H9 (cell line): ENCODE data around the gene ABR. TPM values are rescaled to one million over a fixed set of nuclear protein-coding genes. Genes with fewer than 3 reads are reported as not detected.

Experiments used
- DNase-seq: peaks from one replicate; pipeline ENCODE4 v3.0.0-alpha.2; 2017
- H2AFZ ChIP-seq: one replicate; pipeline ENCODE4 v1.6.1; 2013; ENCODE audit warnings: mild to moderate bottlenecking, low read length, control low read depth, moderate library complexity
- H2AK5ac ChIP-seq: 2 replicates; pipeline ENCODE4 v1.6.1; 2013; ENCODE audit warnings: low read length, control low read depth, mixed read lengths; ENCODE audit not compliant: insufficient read length
- H2BK120ac ChIP-seq: one replicate; pipeline ENCODE4 v1.6.1; 2013; ENCODE audit warnings: low read depth, mild to moderate bottlenecking, low read length, control low read depth, inconsistent platforms; ENCODE audit not compliant: poor library complexity, severe bottlenecking
- H2BK12ac ChIP-seq: 2 replicates; pipeline ENCODE4 v1.6.1; 2013; ENCODE audit warnings: low read length, control low read depth, mixed read lengths, low read depth; ENCODE audit not compliant: insufficient read length
- H2BK15ac ChIP-seq: 2 replicates; pipeline ENCODE4 v1.6.1; 2013; ENCODE audit warnings: low read depth, low read length, control low read depth
- H2BK20ac ChIP-seq: one replicate; pipeline ENCODE4 v1.6.1; 2013; ENCODE audit warnings: low read depth, mild to moderate bottlenecking, low read length, control low read depth, inconsistent platforms; ENCODE audit not compliant: poor library complexity, severe bottlenecking
- H2BK5ac ChIP-seq: 2 replicates; pipeline ENCODE4 v1.6.1; 2013; ENCODE audit warnings: low read length, control low read depth, mixed read lengths; ENCODE audit not compliant: insufficient read length
- H3K14ac ChIP-seq: 2 replicates; pipeline ENCODE4 v1.6.1; 2013; ENCODE audit warnings: low read length, control low read depth; ENCODE audit not compliant: insufficient read depth
- H3K18ac ChIP-seq: 2 replicates; pipeline ENCODE4 v1.6.1; 2013; ENCODE audit warnings: low read depth, mild to moderate bottlenecking, mixed read lengths, low read length, control low read depth; ENCODE audit not compliant: insufficient read length
- H3K23ac ChIP-seq: 2 replicates; pipeline ENCODE4 v1.6.1; 2013; ENCODE audit warnings: low read length, control low read depth, mixed read lengths, low read depth; ENCODE audit not compliant: insufficient read length
- H3K23me2 ChIP-seq: 2 replicates; pipeline ENCODE4 v1.6.1; 2013; ENCODE audit warnings: low read depth, mild to moderate bottlenecking, mixed read lengths, low read length, control low read depth; ENCODE audit not compliant: insufficient read length, poor library complexity, severe bottlenecking
- H3K27ac ChIP-seq: 2 replicates; pipeline ENCODE4 v1.5.1; 2013; ENCODE audit warnings: low read length, control low read depth, mixed read lengths, low read depth; ENCODE audit not compliant: insufficient read length
- H3K27me3 ChIP-seq: 2 replicates; pipeline ENCODE4 v1.6.1; 2013; ENCODE audit warnings: low read length, control low read depth, inconsistent platforms; ENCODE audit not compliant: insufficient read depth
- H3K4ac ChIP-seq: 2 replicates; pipeline ENCODE4 v1.6.1; 2013; ENCODE audit warnings: low read depth, mild to moderate bottlenecking, control low read depth, inconsistent platforms, low read length, moderate library complexity
- H3K4me1 ChIP-seq: 2 replicates; pipeline ENCODE4 v1.6.1; 2013; ENCODE audit warnings: low read length, control low read depth, inconsistent platforms; ENCODE audit not compliant: insufficient read depth
- H3K4me2 ChIP-seq: 2 replicates; pipeline ENCODE4 v1.6.1; 2013; ENCODE audit warnings: low read length, control low read depth, mixed read lengths; ENCODE audit not compliant: insufficient read length, insufficient read depth
- H3K56ac ChIP-seq: 2 replicates; pipeline ENCODE4 v1.6.1; 2013; ENCODE audit warnings: low read depth, mild to moderate bottlenecking, mixed read lengths, low read length, control low read depth; ENCODE audit not compliant: insufficient read length
- H3K79me1 ChIP-seq: 2 replicates; pipeline ENCODE4 v1.6.1; 2013; ENCODE audit warnings: low read depth, mild to moderate bottlenecking, moderate library complexity, low read length, control low read depth, inconsistent platforms; ENCODE audit not compliant: insufficient read depth, poor library complexity, severe bottlenecking
- H3K79me2 ChIP-seq: 2 replicates; pipeline ENCODE4 v1.6.1; 2013; ENCODE audit warnings: low read length, control low read depth, inconsistent platforms; ENCODE audit not compliant: insufficient read depth
- H3K9ac ChIP-seq: 2 replicates; pipeline ENCODE4 v1.6.1; 2013; ENCODE audit warnings: low read length, control low read depth, mixed read lengths; ENCODE audit not compliant: insufficient read length; ENCODE audit errors: extremely low read depth
- H3K9me3 ChIP-seq: one replicate; pipeline ENCODE4 v1.6.1; 2013; ENCODE audit warnings: low read depth, low read length, inconsistent platforms; ENCODE audit not compliant: control insufficient read depth
- H3T11ph ChIP-seq: one replicate; pipeline ENCODE4 v1.6.1; 2013; ENCODE audit warnings: mild to moderate bottlenecking, low read length, control low read depth, inconsistent platforms
- H4K20me1 ChIP-seq: one replicate; pipeline ENCODE4 v1.6.1; 2013; ENCODE audit not compliant: control insufficient read depth, insufficient read length, insufficient read depth
- H4K5ac ChIP-seq: 2 replicates; pipeline ENCODE4 v1.6.1; 2013; ENCODE audit warnings: low read depth, mild to moderate bottlenecking, mixed read lengths, low read length, control low read depth; ENCODE audit not compliant: insufficient read length
- H4K8ac ChIP-seq: replicated peaks from 2 replicates; pipeline ENCODE4 v1.6.1; 2013; ENCODE audit warnings: low read length, control low read depth, mixed read lengths, low read depth; ENCODE audit not compliant: insufficient read length
- H4K91ac ChIP-seq: 2 replicates; pipeline ENCODE4 v1.6.1; 2013; ENCODE audit warnings: low read depth, mild to moderate bottlenecking, moderate library complexity, mixed read lengths, low read length, control low read depth; ENCODE audit not compliant: insufficient read length
- H3K27ac Mint-ChIP-seq, 3 experiments: 2 replicates in 2 of 3; 3 replicates in 1 of 3; pipeline ENCODE4 v1.8.0; 2020 to 2021; ENCODE audit warnings: mixed read lengths in 3 of 3, mild to moderate bottlenecking in 1 of 3, moderate library complexity in 1 of 3
- H3K27me3 Mint-ChIP-seq: 2 replicates; pipeline ENCODE4 v1.8.0; 2021; ENCODE audit warnings: low read depth, mild to moderate bottlenecking, moderate library complexity, mixed read lengths
- H3K36me3 Mint-ChIP-seq, 3 experiments: 2 replicates in 2 of 3; 3 replicates in 1 of 3; pipeline ENCODE4 v1.8.0; 2020 to 2021; ENCODE audit warnings: low read depth in 3 of 3, mixed read lengths in 3 of 3; ENCODE audit not compliant: insufficient read depth in 1 of 3
- H3K4me1 Mint-ChIP-seq, 2 experiments: 2 replicates each; pipeline ENCODE4 v1.8.0; 2020; ENCODE audit warnings: mixed read lengths in 2 of 2
- H3K4me3 Mint-ChIP-seq, 2 experiments: 2 replicates in 1 of 2; 3 replicates in 1 of 2; pipeline ENCODE4 v1.8.0; 2020 to 2021; ENCODE audit warnings: mild to moderate bottlenecking in 2 of 2, mixed read lengths in 2 of 2, moderate library complexity in 1 of 2
- H3K9me3 Mint-ChIP-seq, 2 experiments: 2 replicates in 1 of 2; 3 replicates in 1 of 2; pipeline ENCODE4 v1.8.0; 2020; ENCODE audit warnings: mild to moderate bottlenecking in 2 of 2, mixed read lengths in 2 of 2, moderate library complexity in 1 of 2
- CTCF ChIP-seq: fragments of 200-600 bp; sonication (generic); conservative IDR thresholded peaks from 3 replicates; pipeline ENCODE4 v1.8.0; 2021; ENCODE audit warnings: antibody characterized with exemption, mild to moderate bottlenecking
- WGBS: extraction: QIAGEN DNeasy Blood & Tissue Kit; methylation state at CpG from one replicate; pipeline ENCODE4 v1.1.7; 2013; ENCODE audit warnings: missing lambda C conversion rate, low lambda C conversion rate, mixed read lengths; ENCODE audit not compliant: insufficient read length; ENCODE audit errors: extremely low coverage; 5-methylcytosine and 5-hydroxymethylcytosine counted together
- total RNA-seq: library from RNA; stranded (reverse); gene quantifications from 2 replicates; pipeline ENCODE4 v1.2.1, GENCODE V29; 2021

The ABR gene
- total RNA-seq, 1 experiment from 2014 or later: 34.7 TPM

- no peaks in the 10 kb centered on the region for H4K20me1 ChIP-seq
- H3K9me3 Mint-ChIP-seq: no peaks in the 10 kb centered on the region; a peak in 1 of 5 replicates
- no peak overlapping the region for H3T11ph ChIP-seq
- no peak overlapping the region for H3K18ac ChIP-seq
- H3K14ac ChIP-seq: no peak overlapping the region
- H3K4me1 ChIP-seq: no peaks in the 10 kb centered on the region; the same call in 1 of the 2 replicates
- H2BK15ac ChIP-seq: no peak overlapping the region
- no peak overlapping the region for H4K5ac ChIP-seq
- H4K91ac ChIP-seq: no peak overlapping the region
- H2BK12ac ChIP-seq: no peak overlapping the region
- H3K4me1 Mint-ChIP-seq: peaks cover 17 to 37% of the 10 kb centered on the region in 2 experiments
- H2AK5ac ChIP-seq: no peak overlapping the region
- H3K23me2 ChIP-seq: peaks cover 8% of the 10 kb centered on the region
- H4K8ac ChIP-seq: no peak overlapping the region
- H2BK120ac ChIP-seq: no peak overlapping the region
- H3K4ac ChIP-seq: no peak overlapping the region
- no CpG with 5 or more reads among the region's 11 CpGs for WGBS
- H2BK20ac ChIP-seq: no peak overlapping the region
- peaks cover 58% of the 10 kb centered on the region for H3K27me3 Mint-ChIP-seq
- H3K9me3 ChIP-seq: no peaks in the 10 kb centered on the region
- no peak overlapping the region for H2AFZ ChIP-seq
- no peak overlapping the region for H3K9ac ChIP-seq
- H3K27me3 ChIP-seq: peaks cover 3% of the 10 kb centered on the region; the same call in 1 of the 2 replicates
- H3K79me1 ChIP-seq: no peaks in the 10 kb centered on the region
- DNase-seq: no peak
- TF ChIP-seq CTCF: no peak
- H3K36me3 Mint-ChIP-seq: no peaks in the 10 kb centered on the region; a peak in 1 of 7 replicates
- H3K27ac Mint-ChIP-seq: no peak overlapping the region
- H3K23ac ChIP-seq: no peak overlapping the region
- H2BK5ac ChIP-seq: no peak overlapping the region
- H3K79me2 ChIP-seq: no peaks in the 10 kb centered on the region
- no peak overlapping the region for H3K4me2 ChIP-seq
- H3K56ac ChIP-seq: no peak overlapping the region
- H3K27ac ChIP-seq: no peak overlapping the region
- H3K4me3 Mint-ChIP-seq: no peak overlapping the region
These were observed 3.0 kb upstream of the ABR start for GRCh38 chr17:1182811-1183170.
